ENCODE measurements around the gene TMEM223. TPM values are rescaled to one million over a fixed set of nuclear protein-coding genes. Genes with fewer than 3 reads are reported as not detected.

The TMEM223 gene
- total and polyA plus RNA-seq, 9 of the 15 experiments (the other 6 are each of a cell fraction or from before 2014, with no cell fraction given), result 5.9 to 34.5 (median 19.6) TPM

DNA sequence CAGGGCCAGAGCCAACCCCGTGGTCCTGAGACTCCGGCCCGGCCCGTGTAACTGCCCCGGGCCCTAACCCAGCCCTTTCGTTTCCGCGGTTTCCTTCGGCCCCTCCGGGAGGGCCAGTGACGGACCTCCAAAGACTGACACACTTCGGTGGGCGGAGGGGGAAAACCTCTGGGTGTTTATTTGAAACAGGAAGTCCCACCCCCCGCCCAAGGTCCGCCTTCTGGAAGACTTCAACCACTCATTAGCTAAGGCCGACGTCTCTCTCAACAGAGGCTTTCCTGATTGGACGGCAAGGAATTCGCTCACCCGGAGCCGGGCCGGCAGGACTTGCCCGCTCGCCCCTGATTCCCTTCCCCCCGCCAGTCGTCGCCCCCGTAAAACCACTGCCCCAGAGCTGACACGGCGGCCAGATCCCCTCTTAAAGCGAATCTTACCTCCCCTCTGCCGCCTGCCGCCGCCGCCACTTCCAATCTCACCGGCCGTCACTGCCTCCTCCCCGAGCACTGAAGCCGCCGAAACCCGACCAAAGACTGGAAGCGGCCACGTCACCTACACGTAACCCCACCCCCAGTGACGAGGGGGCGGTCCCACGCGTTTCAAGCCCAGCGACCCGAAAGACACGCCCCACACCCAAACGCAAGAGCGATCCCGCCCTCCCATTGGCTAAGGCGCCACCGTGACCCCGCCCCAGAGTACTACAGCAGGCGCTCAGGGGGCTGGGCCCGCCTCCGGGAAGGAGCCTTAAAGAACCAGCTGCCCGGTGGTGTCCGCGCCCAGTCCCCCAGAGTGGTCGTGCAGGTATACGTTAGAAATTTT lies 39.9 kb upstream of the TMEM223 start, which contains the start of gene STX5 (continued):
- TF ChIP-seq ZFP1 (CRISPR knock-in tag; IDR thresholded peaks at IDR 0.05), result no peak
- no peak for TF ChIP-seq RFX5 (IDR thresholded peaks at IDR 0.05; ENCODE audit: low read depth, low read length)
- peak; percentile 81 for TF ChIP-seq POLR2AphosphoS5 (IDR thresholded peaks at IDR 0.05; ENCODE audit: control insufficient read depth, insufficient read depth, low read depth, low read length)
- no peak for TF ChIP-seq XRCC4 (IDR thresholded peaks at IDR 0.05; ENCODE audit: extremely low read depth, insufficient read depth, insufficient read length)
- TF ChIP-seq TGIF2 (CRISPR knock-in tag; IDR thresholded peaks at IDR 0.05), result no peak
- no peak for TF ChIP-seq ZNF830 (CRISPR knock-in tag; IDR thresholded peaks at IDR 0.05)
- TF ChIP-seq DACH1 (IDR thresholded peaks at IDR 0.05; ENCODE audit: partially characterized antibody), result no peak
- TF ChIP-seq, protein P1, sequence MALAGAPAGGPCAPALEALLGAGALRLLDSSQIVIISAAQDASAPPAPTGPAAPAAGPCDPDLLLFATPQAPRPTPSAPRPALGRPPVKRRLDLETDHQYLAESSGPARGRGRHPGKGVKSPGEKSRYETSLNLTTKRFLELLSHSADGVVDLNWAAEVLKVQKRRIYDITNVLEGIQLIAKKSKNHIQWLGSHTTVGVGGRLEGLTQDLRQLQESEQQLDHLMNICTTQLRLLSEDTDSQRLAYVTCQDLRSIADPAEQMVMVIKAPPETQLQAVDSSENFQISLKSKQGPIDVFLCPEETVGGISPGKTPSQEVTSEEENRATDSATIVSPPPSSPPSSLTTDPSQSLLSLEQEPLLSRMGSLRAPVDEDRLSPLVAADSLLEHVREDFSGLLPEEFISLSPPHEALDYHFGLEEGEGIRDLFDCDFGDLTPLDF (CRISPR knock-in tag; IDR thresholded peaks at IDR 0.05), result no peak; the same call in 1 of the 2 replicates
- TF ChIP-seq SMAD3 (CRISPR knock-in tag; conservative IDR thresholded peaks at IDR 0.05), result no peak
- TF ChIP-seq, protein P2, sequence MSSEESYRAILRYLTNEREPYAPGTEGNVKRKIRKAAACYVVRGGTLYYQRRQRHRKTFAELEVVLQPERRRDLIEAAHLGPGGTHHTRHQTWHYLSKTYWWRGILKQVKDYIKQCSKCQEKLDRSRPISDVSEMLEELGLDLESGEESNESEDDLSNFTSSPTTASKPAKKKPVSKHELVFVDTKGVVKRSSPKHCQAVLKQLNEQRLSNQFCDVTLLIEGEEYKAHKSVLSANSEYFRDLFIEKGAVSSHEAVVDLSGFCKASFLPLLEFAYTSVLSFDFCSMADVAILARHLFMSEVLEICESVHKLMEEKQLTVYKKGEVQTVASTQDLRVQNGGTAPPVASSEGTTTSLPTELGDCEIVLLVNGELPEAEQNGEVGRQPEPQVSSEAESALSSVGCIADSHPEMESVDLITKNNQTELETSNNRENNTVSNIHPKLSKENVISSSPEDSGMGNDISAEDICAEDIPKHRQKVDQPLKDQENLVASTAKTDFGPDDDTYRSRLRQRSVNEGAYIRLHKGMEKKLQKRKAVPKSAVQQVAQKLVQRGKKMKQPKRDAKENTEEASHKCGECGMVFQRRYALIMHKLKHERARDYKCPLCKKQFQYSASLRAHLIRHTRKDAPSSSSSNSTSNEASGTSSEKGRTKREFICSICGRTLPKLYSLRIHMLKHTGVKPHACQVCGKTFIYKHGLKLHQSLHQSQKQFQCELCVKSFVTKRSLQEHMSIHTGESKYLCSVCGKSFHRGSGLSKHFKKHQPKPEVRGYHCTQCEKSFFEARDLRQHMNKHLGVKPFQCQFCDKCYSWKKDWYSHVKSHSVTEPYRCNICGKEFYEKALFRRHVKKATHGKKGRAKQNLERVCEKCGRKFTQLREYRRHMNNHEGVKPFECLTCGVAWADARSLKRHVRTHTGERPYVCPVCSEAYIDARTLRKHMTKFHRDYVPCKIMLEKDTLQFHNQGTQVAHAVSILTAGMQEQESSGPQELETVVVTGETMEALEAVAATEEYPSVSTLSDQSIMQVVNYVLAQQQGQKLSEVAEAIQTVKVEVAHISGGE (CRISPR knock-in tag; IDR thresholded peaks at IDR 0.05), result peak in 1 of 3 experiments; percentile 90; a peak in 2 of 6 replicates
- TF ChIP-seq CBFA2T2 (conservative IDR thresholded peaks at IDR 0.05), result no peak
- TF ChIP-seq RCOR1 (IDR thresholded peaks at IDR 0.05; ENCODE audit: borderline replicate concordance in 1 of 2, low read depth in 2 of 2, low read length in 2 of 2), result no peak
- TF ChIP-seq HNRNPLL (IDR thresholded peaks at IDR 0.05; ENCODE audit: low read depth, low read length, poor library complexity, severe bottlenecking), result peak; percentile 0
- TF ChIP-seq, protein P3, sequence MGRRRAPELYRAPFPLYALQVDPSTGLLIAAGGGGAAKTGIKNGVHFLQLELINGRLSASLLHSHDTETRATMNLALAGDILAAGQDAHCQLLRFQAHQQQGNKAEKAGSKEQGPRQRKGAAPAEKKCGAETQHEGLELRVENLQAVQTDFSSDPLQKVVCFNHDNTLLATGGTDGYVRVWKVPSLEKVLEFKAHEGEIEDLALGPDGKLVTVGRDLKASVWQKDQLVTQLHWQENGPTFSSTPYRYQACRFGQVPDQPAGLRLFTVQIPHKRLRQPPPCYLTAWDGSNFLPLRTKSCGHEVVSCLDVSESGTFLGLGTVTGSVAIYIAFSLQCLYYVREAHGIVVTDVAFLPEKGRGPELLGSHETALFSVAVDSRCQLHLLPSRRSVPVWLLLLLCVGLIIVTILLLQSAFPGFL (CRISPR knock-in tag; IDR thresholded peaks at IDR 0.05), result no peak
- TF ChIP-seq CXXC5 (CRISPR knock-in tag; IDR thresholded peaks at IDR 0.05), result peak; percentile 48
- TF ChIP-seq ZNF589 (CRISPR knock-in tag; IDR thresholded peaks at IDR 0.05; ENCODE audit: low read depth), result no peak
- TF ChIP-seq, protein P4, sequence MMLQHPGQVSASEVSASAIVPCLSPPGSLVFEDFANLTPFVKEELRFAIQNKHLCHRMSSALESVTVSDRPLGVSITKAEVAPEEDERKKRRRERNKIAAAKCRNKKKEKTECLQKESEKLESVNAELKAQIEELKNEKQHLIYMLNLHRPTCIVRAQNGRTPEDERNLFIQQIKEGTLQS (IDR thresholded peaks at IDR 0.05), result peak; percentile 75
- TF ChIP-seq, protein P4 (CRISPR knock-in tag; conservative IDR thresholded peaks at IDR 0.05), result no peak; the same call in 1 of the 2 replicates

Measured in K562 (cell line).